ENCODE measurements around the gene ZSCAN5B. TPM values are rescaled to one million over a fixed set of nuclear protein-coding genes. Genes with fewer than 3 reads are reported as not detected.
A peak's percentile ranks its signal among the peaks of the same experiment; 100 is the strongest.

The ZSCAN5B gene
- total RNA-seq, 1 experiment from 2014 or later, result not detected

DNA sequence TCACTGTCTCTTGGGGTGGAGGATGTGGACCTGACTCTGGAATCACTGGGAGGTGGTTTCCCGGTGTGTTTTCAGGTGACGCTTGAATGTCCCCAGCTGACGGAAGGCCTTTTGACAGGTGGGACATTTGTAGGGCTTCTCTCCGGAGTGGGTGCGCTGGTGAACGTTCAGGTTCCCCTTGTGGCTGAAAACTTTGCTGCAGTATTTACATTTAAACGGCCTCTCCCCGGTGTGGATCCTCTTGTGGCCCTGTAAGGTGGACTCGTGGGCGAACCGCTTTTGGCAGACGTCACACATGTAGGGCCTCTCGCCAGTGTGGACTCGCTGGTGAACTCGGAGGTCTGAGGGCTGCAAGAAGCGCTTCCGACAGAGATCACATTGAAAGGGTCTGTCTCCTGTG is 7.8 kb downstream of the ZSCAN5B start:
- Histone ChIP-seq H3K4me1 (ENCODE audit: control insufficient read depth, insufficient read depth, low read length) (no peaks in the 10 kb centered on the region), H3K9me3 (ENCODE audit: control insufficient read depth, insufficient read depth, low read depth, low read length) (no peaks in the 10 kb centered on the region), H3K27ac (ENCODE audit: low read length) (no peak overlapping the region), H3K27me3 (ENCODE audit: control insufficient read depth, insufficient read depth, low read length) (no peaks in the 10 kb centered on the region), H3K36me3 (ENCODE audit: control insufficient read depth, insufficient read depth, low read length) (no peaks in the 10 kb centered on the region), H3K4me3 (ENCODE audit: low read depth in 2 of 2, low read length in 2 of 2) (no peak overlapping the region)
- ChIA-PET POLR2A (no interaction called here), CTCF (interaction anchor here (0.6 kb wide), 1 partner anchor 81 kb away, joined by 4 read pairs; no protein-coding TSS in a partner anchor)
- intact Hi-C loops (cut with micrococcal nuclease; ENCODE audit: unreplicated experiment), result no loop called here
- ATAC-seq (peak; percentile 42; the same call in 1 of the 2 replicates), DNase-seq (ENCODE audit: low read depth, low spot score) (no peak)
- TF ChIP-seq, protein P1, sequence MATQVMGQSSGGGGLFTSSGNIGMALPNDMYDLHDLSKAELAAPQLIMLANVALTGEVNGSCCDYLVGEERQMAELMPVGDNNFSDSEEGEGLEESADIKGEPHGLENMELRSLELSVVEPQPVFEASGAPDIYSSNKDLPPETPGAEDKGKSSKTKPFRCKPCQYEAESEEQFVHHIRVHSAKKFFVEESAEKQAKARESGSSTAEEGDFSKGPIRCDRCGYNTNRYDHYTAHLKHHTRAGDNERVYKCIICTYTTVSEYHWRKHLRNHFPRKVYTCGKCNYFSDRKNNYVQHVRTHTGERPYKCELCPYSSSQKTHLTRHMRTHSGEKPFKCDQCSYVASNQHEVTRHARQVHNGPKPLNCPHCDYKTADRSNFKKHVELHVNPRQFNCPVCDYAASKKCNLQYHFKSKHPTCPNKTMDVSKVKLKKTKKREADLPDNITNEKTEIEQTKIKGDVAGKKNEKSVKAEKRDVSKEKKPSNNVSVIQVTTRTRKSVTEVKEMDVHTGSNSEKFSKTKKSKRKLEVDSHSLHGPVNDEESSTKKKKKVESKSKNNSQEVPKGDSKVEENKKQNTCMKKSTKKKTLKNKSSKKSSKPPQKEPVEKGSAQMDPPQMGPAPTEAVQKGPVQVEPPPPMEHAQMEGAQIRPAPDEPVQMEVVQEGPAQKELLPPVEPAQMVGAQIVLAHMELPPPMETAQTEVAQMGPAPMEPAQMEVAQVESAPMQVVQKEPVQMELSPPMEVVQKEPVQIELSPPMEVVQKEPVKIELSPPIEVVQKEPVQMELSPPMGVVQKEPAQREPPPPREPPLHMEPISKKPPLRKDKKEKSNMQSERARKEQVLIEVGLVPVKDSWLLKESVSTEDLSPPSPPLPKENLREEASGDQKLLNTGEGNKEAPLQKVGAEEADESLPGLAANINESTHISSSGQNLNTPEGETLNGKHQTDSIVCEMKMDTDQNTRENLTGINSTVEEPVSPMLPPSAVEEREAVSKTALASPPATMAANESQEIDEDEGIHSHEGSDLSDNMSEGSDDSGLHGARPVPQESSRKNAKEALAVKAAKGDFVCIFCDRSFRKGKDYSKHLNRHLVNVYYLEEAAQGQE (IDR thresholded peaks at IDR 0.05; ENCODE audit: insufficient read depth in 1 of 2, low read depth in 2 of 2, low read length in 1 of 2), result no peak
- TF ChIP-seq, protein P2, sequence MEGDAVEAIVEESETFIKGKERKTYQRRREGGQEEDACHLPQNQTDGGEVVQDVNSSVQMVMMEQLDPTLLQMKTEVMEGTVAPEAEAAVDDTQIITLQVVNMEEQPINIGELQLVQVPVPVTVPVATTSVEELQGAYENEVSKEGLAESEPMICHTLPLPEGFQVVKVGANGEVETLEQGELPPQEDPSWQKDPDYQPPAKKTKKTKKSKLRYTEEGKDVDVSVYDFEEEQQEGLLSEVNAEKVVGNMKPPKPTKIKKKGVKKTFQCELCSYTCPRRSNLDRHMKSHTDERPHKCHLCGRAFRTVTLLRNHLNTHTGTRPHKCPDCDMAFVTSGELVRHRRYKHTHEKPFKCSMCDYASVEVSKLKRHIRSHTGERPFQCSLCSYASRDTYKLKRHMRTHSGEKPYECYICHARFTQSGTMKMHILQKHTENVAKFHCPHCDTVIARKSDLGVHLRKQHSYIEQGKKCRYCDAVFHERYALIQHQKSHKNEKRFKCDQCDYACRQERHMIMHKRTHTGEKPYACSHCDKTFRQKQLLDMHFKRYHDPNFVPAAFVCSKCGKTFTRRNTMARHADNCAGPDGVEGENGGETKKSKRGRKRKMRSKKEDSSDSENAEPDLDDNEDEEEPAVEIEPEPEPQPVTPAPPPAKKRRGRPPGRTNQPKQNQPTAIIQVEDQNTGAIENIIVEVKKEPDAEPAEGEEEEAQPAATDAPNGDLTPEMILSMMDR (IDR thresholded peaks at IDR 0.05), result no peak
- no peak for TF ChIP-seq SIN3A (IDR thresholded peaks at IDR 0.05; ENCODE audit: borderline replicate concordance, insufficient read depth, low read depth, low read length)
- TF ChIP-seq POLR2AphosphoS5 (IDR thresholded peaks at IDR 0.05; ENCODE audit: low read depth, low read length), result no peak
- no peak for TF ChIP-seq TCF7L2 (IDR thresholded peaks at IDR 0.05; ENCODE audit: low read depth, low read length)
- in situ Hi-C loops (cut with HindIII; ENCODE audit: low pct_unique_long_range_greater_than_20kb, low sequenced_read_pairs), result no loop called here
- BruUV-seq (replicated peaks), result no TSS peak

DNA sequence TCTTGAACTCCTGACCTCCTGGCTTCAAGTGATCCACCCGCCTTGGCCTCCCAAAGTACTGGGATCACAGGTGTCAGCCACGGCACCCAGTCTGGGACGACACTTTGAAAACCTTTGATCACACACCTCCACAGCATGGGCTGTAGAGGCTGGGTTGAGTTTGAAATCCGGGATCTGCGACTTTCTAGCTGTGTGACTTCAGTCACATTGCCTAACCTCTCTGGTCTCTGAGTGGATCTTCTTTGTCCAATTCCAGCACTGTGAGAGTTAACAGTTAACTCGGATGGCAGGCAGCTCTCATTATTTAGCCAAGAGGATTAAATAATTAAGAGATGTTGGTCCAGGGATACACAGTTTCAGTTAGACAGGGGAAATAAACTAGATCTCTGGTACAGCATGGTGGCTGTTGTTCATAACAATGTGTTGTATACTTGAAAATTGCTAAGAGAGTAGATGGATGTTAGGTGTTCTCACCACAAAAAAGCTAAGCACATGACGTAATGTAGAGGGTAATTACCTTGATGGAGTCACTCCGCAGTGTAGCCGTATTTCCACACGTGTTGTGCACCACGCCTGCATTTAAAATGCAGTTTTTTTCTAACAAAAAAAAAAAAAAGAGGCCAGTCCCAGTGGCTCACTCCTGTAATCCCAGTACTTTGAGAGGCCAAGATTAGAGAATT is 19.9 kb downstream of the ZSCAN5B start:
- in situ Hi-C loops (cut with HindIII; ENCODE audit: low pct_unique_long_range_greater_than_20kb, low sequenced_read_pairs), result no loop called here
- BruUV-seq (replicated peaks), result no TSS peak
- no peak for DNase-seq (ENCODE audit: low read depth, low spot score)
- Histone ChIP-seq H3K4me3 (ENCODE audit: low read depth in 2 of 2, low read length in 2 of 2) (no peak overlapping the region), H3K27ac (ENCODE audit: low read length) (no peak overlapping the region), H3K27me3 (ENCODE audit: control insufficient read depth, insufficient read depth, low read length) (no peaks in the 10 kb centered on the region), H3K4me1 (ENCODE audit: control insufficient read depth, insufficient read depth, low read length) (no peaks in the 10 kb centered on the region), H3K9me3 (ENCODE audit: control insufficient read depth, insufficient read depth, low read depth, low read length) (no peaks in the 10 kb centered on the region), H3K36me3 (ENCODE audit: control insufficient read depth, insufficient read depth, low read length) (no peaks in the 10 kb centered on the region)
- ATAC-seq, result no peak
- ChIA-PET POLR2A (interaction anchor here (0.5 kb wide), 1 partner anchor 74 kb away, joined by 3 read pairs; no protein-coding TSS in a partner anchor), CTCF (interaction anchor here (0.7 kb wide), 1 partner anchor 98 kb away, joined by 7 read pairs; no protein-coding TSS in a partner anchor)
- intact Hi-C loops (cut with micrococcal nuclease; ENCODE audit: unreplicated experiment), result no loop called here
- TF ChIP-seq, protein P2 (IDR thresholded peaks at IDR 0.05), result no peak
- TF ChIP-seq, protein P1 (IDR thresholded peaks at IDR 0.05; ENCODE audit: insufficient read depth in 1 of 2, low read depth in 2 of 2, low read length in 1 of 2), result no peak
- TF ChIP-seq SIN3A (IDR thresholded peaks at IDR 0.05; ENCODE audit: borderline replicate concordance, insufficient read depth, low read depth, low read length), result no peak
- no peak for TF ChIP-seq TCF7L2 (IDR thresholded peaks at IDR 0.05; ENCODE audit: low read depth, low read length)
- TF ChIP-seq POLR2AphosphoS5 (IDR thresholded peaks at IDR 0.05; ENCODE audit: low read depth, low read length), result no peak
